Fibroblast of pulmonary artery (primary cell): ENCODE measurements around the gene CACNA2D4.

Experiments
- DNase-seq: peaks from one replicate; pipeline ENCODE4 v3.0.0-alpha.2; 2010; ENCODE audit warnings: low read depth
- H3K4me3 ChIP-seq: replicated peaks from 2 replicates; pipeline ENCODE4 v1.5.1; 2011; ENCODE audit warnings: low read depth, mild to moderate bottlenecking, control low read depth, low read length, moderate library complexity
- CTCF ChIP-seq: IDR thresholded peaks from 2 replicates; pipeline ENCODE4 v1.5.1; 2011; ENCODE audit warnings: mild to moderate bottlenecking, control low read depth, low read length, inconsistent platforms; ENCODE audit errors: missing control alignments

The CACNA2D4 gene

DNA sequence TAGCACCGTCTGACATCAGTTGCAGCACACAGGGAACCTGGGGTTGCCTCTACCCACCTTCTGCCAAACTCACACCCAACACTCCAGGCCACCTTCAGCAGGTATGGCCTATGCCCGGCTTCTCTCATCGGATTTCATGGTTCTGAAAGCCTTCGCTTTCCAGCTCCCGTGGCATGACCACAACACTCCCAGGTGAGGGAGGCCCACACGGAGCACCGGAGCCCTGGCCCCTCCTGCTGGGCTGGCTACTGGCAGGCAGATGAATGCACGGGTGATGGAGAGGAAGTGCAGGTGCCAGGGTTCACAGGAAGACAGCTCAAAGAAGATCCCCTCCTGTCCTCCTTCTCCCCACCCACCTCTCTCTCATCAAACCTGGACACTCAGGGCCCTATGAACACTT lies 37.2 kb downstream of the CACNA2D4 start:
- TF ChIP-seq CTCF = no peak
- no peak for DNase-seq
- no peak overlapping the region for H3K4me3 ChIP-seq

- DNase-seq = no peak
- no peak overlapping the region for H3K4me3 ChIP-seq
- no peak for TF ChIP-seq CTCF
These were observed 37.6 kb downstream of the CACNA2D4 start for GRCh38 chr12:1880876-1881275.

GRCh38 chr12:1880153-1880845 lies 38.2 kb downstream of the CACNA2D4 start:
- no peak overlapping the region for H3K4me3 ChIP-seq
- TF ChIP-seq CTCF = no peak
- no peak for DNase-seq

DNA sequence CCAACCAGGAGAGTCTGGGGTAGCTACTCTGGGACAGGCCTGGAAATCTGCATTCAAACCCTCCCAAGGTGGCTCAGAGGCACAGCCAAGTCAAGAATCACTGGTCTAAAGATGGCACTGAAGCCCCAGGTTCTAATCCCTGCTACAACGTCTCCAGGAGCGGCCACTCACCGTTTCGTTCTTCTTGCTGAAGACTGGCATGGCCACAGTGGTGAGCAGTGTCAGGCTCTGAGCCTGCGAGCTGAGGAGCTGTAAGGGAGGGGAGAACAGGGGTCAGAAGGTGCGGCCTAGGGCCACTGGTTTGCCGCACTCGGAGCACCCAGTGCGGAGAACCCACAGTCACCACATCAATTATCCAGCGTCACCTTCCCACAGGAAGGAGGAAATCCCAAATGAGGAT lies 38.8 kb downstream of the CACNA2D4 start:
- TF ChIP-seq CTCF = no peak
- no peak overlapping the region for H3K4me3 ChIP-seq
- DNase-seq = no peak

DNA sequence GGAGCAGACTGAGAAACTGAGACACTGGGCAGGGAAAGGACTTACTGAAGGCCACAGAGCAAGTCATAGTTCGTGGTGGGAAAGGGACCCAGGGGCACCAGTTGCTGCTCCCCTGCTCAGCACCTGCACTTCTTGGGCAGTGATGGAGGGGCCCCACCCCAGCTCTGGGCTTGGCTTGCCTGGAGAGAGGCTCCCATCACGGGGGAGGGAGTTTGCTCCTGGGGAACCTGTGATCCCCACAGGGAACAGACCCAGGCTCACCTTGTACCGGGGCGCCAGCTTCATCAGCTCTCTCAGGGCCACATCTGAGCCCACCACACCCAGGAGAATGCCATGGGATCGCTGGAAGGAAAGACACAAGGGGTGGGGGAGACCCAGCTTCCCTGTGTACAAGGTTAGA lies 39.8 kb downstream of the CACNA2D4 start:
- no peak for TF ChIP-seq CTCF
- H3K4me3 ChIP-seq = no peak overlapping the region
- no peak for DNase-seq

DNA sequence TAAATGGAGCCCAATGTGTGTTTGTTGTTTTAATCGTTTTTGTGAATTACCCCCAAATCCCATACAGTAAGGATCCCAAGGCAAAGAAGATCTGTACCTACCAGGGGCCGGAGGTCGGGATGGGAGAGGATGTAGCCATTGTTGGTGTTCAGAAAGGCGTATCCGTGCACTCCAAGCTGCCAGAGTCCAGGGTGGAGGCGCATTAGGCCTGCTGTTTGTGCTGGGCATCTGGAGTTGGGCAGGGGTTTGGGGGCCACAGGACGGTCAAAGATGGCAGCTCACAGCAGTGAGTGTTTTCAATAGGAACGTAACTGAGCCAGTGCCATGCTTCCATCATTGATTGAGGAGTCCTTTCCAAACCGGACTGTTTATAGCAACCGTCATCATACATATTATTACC lies 40.2 kb downstream of the CACNA2D4 start:
- no peak for DNase-seq
- no peak for TF ChIP-seq CTCF
- no peak overlapping the region for H3K4me3 ChIP-seq
